A549 treated with GW870086 at 1 μM for 4 hours (cell line): ENCODE measurements around the gene MCM5. TPM values are rescaled to one million over a fixed set of nuclear protein-coding genes. Genes with fewer than 3 reads are reported as not detected.

Experiments used
- total RNA-seq: library from RNA; stranded (reverse); fragments of 200-300 nt; extraction: Qiagen RNA extraction; gene quantifications from 5 replicates; pipeline ENCODE4 v1.2.3, GENCODE V29; 2022; ENCODE audit warnings: low read depth

Gene MCM5
- total RNA-seq = 57.7 to 93.9 TPM (median 88.6 TPM) in 5 replicates

DNA sequence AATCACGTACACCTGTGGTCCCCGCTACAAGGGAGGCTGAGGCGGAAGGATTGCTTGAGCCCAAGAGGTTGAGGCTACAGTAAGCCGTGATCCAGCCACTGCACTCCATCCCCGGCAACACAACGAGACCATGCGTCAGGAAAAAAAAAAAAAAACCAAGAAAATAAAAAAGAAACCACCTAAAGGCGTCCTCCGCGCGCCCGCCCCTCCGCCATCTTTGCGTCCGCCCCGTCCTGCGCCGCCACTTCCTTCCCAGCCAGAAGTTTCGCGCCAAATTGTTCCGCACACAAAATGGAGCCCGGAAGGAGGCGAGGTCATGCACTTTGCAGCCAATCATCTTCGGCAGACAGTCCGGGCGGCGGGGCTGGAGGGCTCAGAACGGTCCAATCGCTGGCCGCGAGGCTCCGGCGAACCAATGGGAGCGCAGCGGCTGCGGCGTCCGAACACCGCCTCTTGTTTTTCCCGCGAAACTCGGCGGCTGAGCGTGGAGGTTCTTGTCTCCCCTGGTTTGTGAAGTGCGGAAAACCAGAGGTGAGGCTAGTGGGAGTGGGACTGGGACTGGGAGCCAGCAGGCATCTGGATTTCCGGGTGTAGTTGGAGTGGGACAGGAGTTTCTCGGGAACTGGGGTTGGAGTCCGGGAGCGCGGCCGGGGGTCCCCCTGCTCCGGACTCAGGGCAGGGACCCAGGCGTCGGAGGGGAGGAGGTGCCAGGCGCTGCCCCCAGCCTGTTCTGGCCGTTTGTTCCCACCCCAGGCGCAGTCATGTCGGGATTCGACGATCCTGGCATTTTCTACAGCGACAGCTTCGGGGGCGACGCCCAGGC is at the start of gene MCM5:
Gene MCM5 (plus strand): TSS at position 463 of the 823 bp plus-strand sequence. CDS start 299 bp downstream, at position 762.

DNA sequence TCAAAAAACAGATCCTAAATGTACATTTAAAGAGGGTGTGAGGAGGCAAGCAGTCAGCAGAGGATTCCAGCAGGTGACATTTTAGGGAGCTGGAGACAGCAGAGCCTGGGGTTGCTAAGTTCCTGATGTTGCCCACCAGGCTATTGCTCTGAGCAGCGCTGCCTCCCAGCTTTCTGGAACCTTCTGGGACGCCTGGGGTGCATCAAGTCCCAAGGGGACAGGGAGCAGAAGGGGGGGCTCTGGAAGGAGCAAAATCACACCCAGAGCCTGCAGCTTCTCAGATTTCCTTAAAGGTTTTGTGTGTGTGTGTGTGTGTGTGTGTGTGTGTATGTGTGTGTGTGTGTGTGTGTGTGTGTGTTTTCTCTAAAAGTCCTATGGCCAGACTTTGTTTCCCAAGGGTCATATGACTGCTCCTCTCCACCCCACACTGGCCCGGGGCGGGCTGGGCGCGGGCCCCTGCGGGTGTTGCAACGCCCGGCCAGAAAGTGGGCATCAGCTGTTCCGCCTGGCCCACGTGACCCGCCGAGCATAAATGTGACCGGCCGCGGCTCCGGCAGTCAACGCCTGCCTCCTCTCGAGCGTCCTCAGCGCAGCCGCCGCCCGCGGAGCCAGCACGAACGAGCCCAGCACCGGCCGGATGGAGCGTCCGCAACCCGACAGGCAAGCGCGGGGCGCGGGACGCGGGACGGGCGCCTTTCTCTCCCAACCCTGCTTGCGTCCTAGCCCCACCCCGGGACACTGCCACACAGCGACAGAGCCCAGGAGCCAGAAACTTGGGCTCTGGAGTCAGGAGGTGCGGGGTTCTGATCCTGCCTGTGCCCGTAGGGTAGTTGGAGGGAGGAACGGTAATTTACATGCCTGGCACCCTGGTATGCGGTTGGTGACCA is 19.2 kb upstream of the MCM5 start, which contains the start of gene HMOX1:
Gene HMOX1 (plus strand): TSS at position 560 of the 887 bp plus-strand sequence. CDS start 78 bp downstream, at position 638.

Other genes starting within 250 kb of the MCM5 start
- 8.8 to 14.6 TPM (median 11.6 TPM) in 5 replicates for gene HMGXB4, start 142.6 kb upstream of the MCM5 start, total RNA-seq
- gene TOM1, start 100.2 kb upstream of the MCM5 start, total RNA-seq = 10.3 to 13.2 TPM (median 11.7 TPM) in 5 replicates
- gene HMOX1, start 19.0 kb upstream of the MCM5 start, total RNA-seq = 416 to 649 TPM (median 496 TPM) in 5 replicates
- gene RASD2, start 140.7 kb downstream of the MCM5 start, total RNA-seq = 0.80 to 1.1 TPM (median 0.95 TPM) in 5 replicates
- gene MB, start 217.2 kb downstream of the MCM5 start, total RNA-seq = 6.3 to 8.6 TPM (median 7.7 TPM) in 5 replicates
- gene APOL6, start 248.3 kb downstream of the MCM5 start, total RNA-seq = 1.4 to 1.8 TPM (median 1.6 TPM) in 5 replicates